ENCODE results near the gene RCAN1.
A peak's percentile ranks its signal among the peaks of the same experiment; 100 is the strongest.

The RCAN1 gene

GRCh38 chr21:34614628-34615486 lies at the start of gene RCAN1:
RCAN1 (minus strand) TSS chr21:34615113; CDS start chr21:34615011, 102 bp downstream.
- DNase-seq (ENCODE audit: low read depth in 2 of 2) = peak; percentile 80 to 83

- no peak for DNase-seq (ENCODE audit: low read depth in 2 of 2)
Observed at GRCh38 chr21:34661848-34662247, 46.9 kb upstream of the RCAN1 start.

- no peak for DNase-seq (ENCODE audit: low read depth in 2 of 2)
Observed at GRCh38 chr21:34653522-34653921, 38.6 kb upstream of the RCAN1 start.

- no peak for DNase-seq (ENCODE audit: low read depth in 2 of 2)
Observed at GRCh38 chr21:34651642-34652041, 36.7 kb upstream of the RCAN1 start.

GRCh38 chr21:34650861-34651431 lies 36.0 kb upstream of the RCAN1 start:
- no peak for DNase-seq (ENCODE audit: low read depth in 2 of 2)

GRCh38 chr21:34649400-34649799 lies 34.5 kb upstream of the RCAN1 start:
- no peak for DNase-seq (ENCODE audit: low read depth in 2 of 2)

- no peak for DNase-seq (ENCODE audit: low read depth in 2 of 2)
Observed at GRCh38 chr21:34648739-34649297, 33.9 kb upstream of the RCAN1 start.

- DNase-seq (ENCODE audit: low read depth in 2 of 2) = no peak
Observed at GRCh38 chr21:34647555-34647954, 32.6 kb upstream of the RCAN1 start.

- no peak for DNase-seq (ENCODE audit: low read depth in 2 of 2)
Observed at GRCh38 chr21:34644825-34645224, 29.9 kb upstream of the RCAN1 start.

GRCh38 chr21:34642211-34643075 lies 27.5 kb upstream of the RCAN1 start:
- DNase-seq (ENCODE audit: low read depth in 2 of 2) = no peak

- peak; percentile 20 to 22 for DNase-seq (ENCODE audit: low read depth in 2 of 2)
Observed at GRCh38 chr21:34640858-34641257, 25.9 kb upstream of the RCAN1 start.

- no peak for DNase-seq (ENCODE audit: low read depth in 2 of 2)
Observed at GRCh38 chr21:34639882-34640788, 25.2 kb upstream of the RCAN1 start.

GRCh38 chr21:34639250-34639649 lies 24.3 kb upstream of the RCAN1 start:
- no peak for DNase-seq (ENCODE audit: low read depth in 2 of 2)

GRCh38 chr21:34636961-34637360 lies 22.0 kb upstream of the RCAN1 start:
- DNase-seq (ENCODE audit: low read depth in 2 of 2) = no peak

- DNase-seq (ENCODE audit: low read depth in 2 of 2) = no peak
Observed at GRCh38 chr21:34635307-34635706, 20.4 kb upstream of the RCAN1 start.

GRCh38 chr21:34632498-34632897 lies 17.6 kb upstream of the RCAN1 start:
- no peak for DNase-seq (ENCODE audit: low read depth in 2 of 2)

GRCh38 chr21:34630536-34631143 lies 15.7 kb upstream of the RCAN1 start:
- peak; percentile 8 to 30 for DNase-seq (ENCODE audit: low read depth in 2 of 2)

GRCh38 chr21:34626131-34626530 lies 11.2 kb upstream of the RCAN1 start:
- no peak for DNase-seq (ENCODE audit: low read depth in 2 of 2)

- DNase-seq (ENCODE audit: low read depth in 2 of 2) = no peak
Observed at GRCh38 chr21:34625030-34625593, 10.2 kb upstream of the RCAN1 start.

- DNase-seq (ENCODE audit: low read depth in 2 of 2) = no peak
Observed at GRCh38 chr21:34623516-34623915, 8.6 kb upstream of the RCAN1 start.

Measured in fibroblast of skin of left quadriceps (primary cell).